ENCODE data around the gene CCL17. TPM values are rescaled to one million over a fixed set of nuclear protein-coding genes. Genes with fewer than 3 reads are reported as not detected.
A peak's percentile ranks its signal among the peaks of the same experiment; 100 is the strongest.
"Not testable (repeated sequence)": the region's sequence is repeated elsewhere in the genome, so short reads cannot be mapped to it uniquely, and the experiment has no call there.

The CCL17 gene
- total and polyA plus RNA-seq, 4 donors, result 0.94 TPM; not detected in 3

- Histone ChIP-seq H3K4me3 (ENCODE audit: low read length in 2 of 2) (no peak overlapping the region), H3K27me3 (ENCODE audit: control insufficient read depth in 1 of 2, insufficient read depth in 2 of 2, low read length in 1 of 2) (no peaks in the 10 kb centered on the region), H3K36me3 (ENCODE audit: control insufficient read depth in 1 of 2, insufficient read depth in 2 of 2, low read length in 1 of 2) (no peaks in the 10 kb centered on the region), H3K9me3 (ENCODE audit: control insufficient read depth, low read length) (no peaks in the 10 kb centered on the region), H3K27ac (ENCODE audit: low read depth in 1 of 2, low read length in 2 of 2) (no peak overlapping the region), H3K4me1 (ENCODE audit: control insufficient read depth in 1 of 2, insufficient read depth in 2 of 2, low read length in 2 of 2) (peaks cover 0 to 2% of the 10 kb centered on the region in 2 donors)
- intact Hi-C loops (cut with DNase I), result no loop called here
- ATAC-seq (ENCODE audit: low FRiP score), result no peak
- 72 to 77% methylated on average over 5 of the region's 5 CpGs for WGBS, 2 donors
- no peak for DNase-seq
Measured at GRCh38 chr16:57390636-57391295, 13.8 kb upstream of the CCL17 start.

GRCh38 chr16:57391300-57391699 lies 13.3 kb upstream of the CCL17 start:
- no peak overlapping the region for H3K4me3 ChIP-seq (ENCODE audit: low read length in 2 of 2)
- intact Hi-C loops (cut with DNase I), result no loop called here
- ATAC-seq (ENCODE audit: low FRiP score) (no peak), DNase-seq (peak in 1 of 2 donors; percentile 12)
- peaks cover 0 to 2% of the 10 kb centered on the region in 2 donors for H3K4me1 ChIP-seq (ENCODE audit: control insufficient read depth in 1 of 2, insufficient read depth in 2 of 2, low read length in 2 of 2)
- H3K27me3 ChIP-seq (ENCODE audit: control insufficient read depth in 1 of 2, insufficient read depth in 2 of 2, low read length in 1 of 2), result no peaks in the 10 kb centered on the region
- H3K9me3 ChIP-seq (ENCODE audit: control insufficient read depth, low read length), result no peaks in the 10 kb centered on the region
- WGBS, 2 donors, result 78 to 84% methylated on average over 4 of the region's 4 CpGs
- no peak overlapping the region for H3K27ac ChIP-seq (ENCODE audit: low read depth in 1 of 2, low read length in 2 of 2)
- no peaks in the 10 kb centered on the region for H3K36me3 ChIP-seq (ENCODE audit: control insufficient read depth in 1 of 2, insufficient read depth in 2 of 2, low read length in 1 of 2)

GRCh38 chr16:57391708-57392107 lies 12.9 kb upstream of the CCL17 start:
- ATAC-seq (ENCODE audit: low FRiP score) (no peak), DNase-seq (peak in 1 of 2 donors; percentile 25)
- H3K36me3 ChIP-seq (ENCODE audit: control insufficient read depth in 1 of 2, insufficient read depth in 2 of 2, low read length in 1 of 2), result no peaks in the 10 kb centered on the region
- WGBS, 2 donors, result 89 to 91% methylated on average over 5 of the region's 5 CpGs
- no peaks in the 10 kb centered on the region for H3K27me3 ChIP-seq (ENCODE audit: control insufficient read depth in 1 of 2, insufficient read depth in 2 of 2, low read length in 1 of 2)
- H3K4me1 ChIP-seq (ENCODE audit: control insufficient read depth in 1 of 2, insufficient read depth in 2 of 2, low read length in 2 of 2), result no peaks in the 10 kb centered on the region
- no peak overlapping the region for H3K4me3 ChIP-seq (ENCODE audit: low read length in 2 of 2)
- intact Hi-C loops (cut with DNase I), result no loop called here
- H3K27ac ChIP-seq (ENCODE audit: low read depth in 1 of 2, low read length in 2 of 2), result no peak overlapping the region
- H3K9me3 ChIP-seq (ENCODE audit: control insufficient read depth, low read length), result no peaks in the 10 kb centered on the region

GRCh38 chr16:57392694-57393093 lies 11.9 kb upstream of the CCL17 start:
- 94 to 100% methylated on average over 1 of the region's 1 CpG for WGBS, 2 donors
- Histone ChIP-seq H3K27ac (ENCODE audit: low read depth in 1 of 2, low read length in 2 of 2) (no peak overlapping the region), H3K9me3 (ENCODE audit: control insufficient read depth, low read length) (no peaks in the 10 kb centered on the region), H3K4me1 (ENCODE audit: control insufficient read depth in 1 of 2, insufficient read depth in 2 of 2, low read length in 2 of 2) (no peaks in the 10 kb centered on the region), H3K4me3 (ENCODE audit: low read length in 2 of 2) (no peak overlapping the region), H3K36me3 (ENCODE audit: control insufficient read depth in 1 of 2, insufficient read depth in 2 of 2, low read length in 1 of 2) (no peaks in the 10 kb centered on the region), H3K27me3 (ENCODE audit: control insufficient read depth in 1 of 2, insufficient read depth in 2 of 2, low read length in 1 of 2) (no peaks in the 10 kb centered on the region)
- DNase-seq (peak in 1 of 2 donors; percentile 8), ATAC-seq (ENCODE audit: low FRiP score) (no peak)
- intact Hi-C loops (cut with DNase I), result no loop called here

GRCh38 chr16:57394444-57394843 lies 10.1 kb upstream of the CCL17 start:
- peak; percentile 35 to 57 for DNase-seq
- Histone ChIP-seq H3K4me1 (ENCODE audit: control insufficient read depth in 1 of 2, insufficient read depth in 2 of 2, low read length in 2 of 2) (no peaks in the 10 kb centered on the region), H3K27me3 (ENCODE audit: control insufficient read depth in 1 of 2, insufficient read depth in 2 of 2, low read length in 1 of 2) (no peaks in the 10 kb centered on the region), H3K4me3 (ENCODE audit: low read length in 2 of 2) (no peak overlapping the region), H3K36me3 (ENCODE audit: control insufficient read depth in 1 of 2, insufficient read depth in 2 of 2, low read length in 1 of 2) (no peaks in the 10 kb centered on the region), H3K9me3 (ENCODE audit: control insufficient read depth, low read length) (no peaks in the 10 kb centered on the region), H3K27ac (ENCODE audit: low read depth in 1 of 2, low read length in 2 of 2) (no peak overlapping the region)
- intact Hi-C loops (cut with DNase I), result no loop called here
- no peak for ATAC-seq (ENCODE audit: low FRiP score)
- 40 to 41% methylated on average over 7 of the region's 7 CpGs for WGBS, 2 donors

- ATAC-seq (ENCODE audit: low FRiP score) (no peak), DNase-seq (no peak)
- 93 to 95% methylated on average over 5 of the region's 5 CpGs for WGBS, 2 donors
- H3K27me3 ChIP-seq (ENCODE audit: control insufficient read depth in 1 of 2, insufficient read depth in 2 of 2, low read length in 1 of 2), result no peaks in the 10 kb centered on the region
- no peaks in the 10 kb centered on the region for H3K9me3 ChIP-seq (ENCODE audit: control insufficient read depth, low read length)
- intact Hi-C loops (cut with DNase I), result no loop called here
- no peak overlapping the region for H3K27ac ChIP-seq (ENCODE audit: low read depth in 1 of 2, low read length in 2 of 2)
- no peaks in the 10 kb centered on the region for H3K4me1 ChIP-seq (ENCODE audit: control insufficient read depth in 1 of 2, insufficient read depth in 2 of 2, low read length in 2 of 2)
- H3K36me3 ChIP-seq (ENCODE audit: control insufficient read depth in 1 of 2, insufficient read depth in 2 of 2, low read length in 1 of 2), result no peaks in the 10 kb centered on the region
- H3K4me3 ChIP-seq (ENCODE audit: low read length in 2 of 2), result no peak overlapping the region
Measured at GRCh38 chr16:57395026-57395425, 9.5 kb upstream of the CCL17 start.

GRCh38 chr16:57396786-57397185 lies 7.8 kb upstream of the CCL17 start:
- no peaks in the 10 kb centered on the region for H3K9me3 ChIP-seq (ENCODE audit: control insufficient read depth, low read length)
- H3K4me3 ChIP-seq (ENCODE audit: low read length in 2 of 2), result no peak overlapping the region
- 75 to 83% methylated on average over 4 of the region's 4 CpGs for WGBS, 2 donors
- H3K36me3 ChIP-seq (ENCODE audit: control insufficient read depth in 1 of 2, insufficient read depth in 2 of 2, low read length in 1 of 2), result no peaks in the 10 kb centered on the region
- no peak overlapping the region for H3K27ac ChIP-seq (ENCODE audit: low read depth in 1 of 2, low read length in 2 of 2)
- ATAC-seq (ENCODE audit: low FRiP score), result no peak
- intact Hi-C loops (cut with DNase I), result no loop called here
- H3K27me3 ChIP-seq (ENCODE audit: control insufficient read depth in 1 of 2, insufficient read depth in 2 of 2, low read length in 1 of 2), result no peaks in the 10 kb centered on the region
- H3K4me1 ChIP-seq (ENCODE audit: control insufficient read depth in 1 of 2, insufficient read depth in 2 of 2, low read length in 2 of 2), result no peaks in the 10 kb centered on the region
- DNase-seq, result peak in 1 of 2 donors; percentile 24

- ATAC-seq (ENCODE audit: low FRiP score); H3K9me3 ChIP-seq (ENCODE audit: control insufficient read depth, low read length); H3K36me3 ChIP-seq (ENCODE audit: control insufficient read depth in 1 of 2, insufficient read depth in 2 of 2, low read length in 1 of 2); DNase-seq; H3K4me3 ChIP-seq (ENCODE audit: low read length in 2 of 2); intact Hi-C loops (cut with DNase I); H3K27ac ChIP-seq (ENCODE audit: low read depth in 1 of 2, low read length in 2 of 2); H3K27me3 ChIP-seq (ENCODE audit: control insufficient read depth in 1 of 2, insufficient read depth in 2 of 2, low read length in 1 of 2); H3K4me1 ChIP-seq (ENCODE audit: control insufficient read depth in 1 of 2, insufficient read depth in 2 of 2, low read length in 2 of 2): not testable (repeated sequence)
- WGBS, 2 donors, result 91 to 92% methylated on average over 4 of the region's 4 CpGs
Measured at GRCh38 chr16:57397493-57397892, 7.1 kb upstream of the CCL17 start.

- Histone ChIP-seq H3K4me1 (ENCODE audit: control insufficient read depth in 1 of 2, insufficient read depth in 2 of 2, low read length in 2 of 2) (no peaks in the 10 kb centered on the region), H3K27ac (ENCODE audit: low read depth in 1 of 2, low read length in 2 of 2) (no peak overlapping the region), H3K36me3 (ENCODE audit: control insufficient read depth in 1 of 2, insufficient read depth in 2 of 2, low read length in 1 of 2) (no peaks in the 10 kb centered on the region), H3K4me3 (ENCODE audit: low read length in 2 of 2) (no peak overlapping the region), H3K27me3 (ENCODE audit: control insufficient read depth in 1 of 2, insufficient read depth in 2 of 2, low read length in 1 of 2) (no peaks in the 10 kb centered on the region), H3K9me3 (ENCODE audit: control insufficient read depth, low read length) (no peaks in the 10 kb centered on the region)
- DNase-seq (peak in 1 of 2 donors; percentile 45), ATAC-seq (ENCODE audit: low FRiP score) (no peak)
- whole genome bisulfite sequencing, 2 donors, result 55% methylated on average over 7 of the region's 7 CpGs
- intact Hi-C loops (cut with DNase I), result no loop called here
Measured at GRCh38 chr16:57401943-57402640, 2.5 kb upstream of the CCL17 start.
